Smooth muscle cell (in vitro differentiated cells): ENCODE data around the gene CIB4. TPM values are rescaled to one million over a fixed set of nuclear protein-coding genes. Genes with fewer than 3 reads are reported as not detected.

Experiments used
- DNase-seq: peaks from one replicate; lab custom pipeline; 2025; ENCODE audit not compliant: unreplicated experiment; lab: John Stamatoyannopoulos, UW
- H2AFZ ChIP-seq: fragments of 200-600 bp; sonication (generic); 2 replicates; pipeline ENCODE4 v1.6.0; 2016; ENCODE audit warnings: antibody characterized with exemption, low read depth, mild to moderate bottlenecking
- H3F3A ChIP-seq: fragments of 200-600 bp; sonication (generic); 2 replicates; pipeline ENCODE4 v1.6.0; 2017; ENCODE audit warnings: antibody characterized with exemption, low read depth
- H3K27ac ChIP-seq: fragments of 200-600 bp; sonication (generic); 2 replicates; pipeline ENCODE4 v1.5.1; 2016; ENCODE audit warnings: low read depth, mild to moderate bottlenecking
- H3K27me3 ChIP-seq: fragments of 200-600 bp; sonication (generic); 2 replicates; pipeline ENCODE4 v1.6.1; 2016; ENCODE audit warnings: low read depth, mild to moderate bottlenecking
- H3K36me3 ChIP-seq: fragments of 200-600 bp; sonication (generic); 2 replicates; pipeline ENCODE4 v1.5.1; 2016; ENCODE audit warnings: low read depth
- H3K4me1 ChIP-seq: fragments of 200-600 bp; sonication (generic); 2 replicates; pipeline ENCODE4 v1.5.1; 2016; ENCODE audit warnings: low read depth
- H3K4me2 ChIP-seq: fragments of 200-600 bp; sonication (generic); 2 replicates; pipeline ENCODE4 v1.6.0; 2016; ENCODE audit warnings: mild to moderate bottlenecking
- H3K4me3 ChIP-seq: fragments of 200-600 bp; sonication (generic); 2 replicates; pipeline ENCODE4 v1.5.1; 2016; ENCODE audit warnings: mild to moderate bottlenecking
- H3K79me2 ChIP-seq: fragments of 200-600 bp; sonication (generic); 2 replicates; pipeline ENCODE4 v1.6.0; 2016; ENCODE audit warnings: low read depth, mild to moderate bottlenecking
- H3K9ac ChIP-seq: fragments of 200-600 bp; sonication (generic); 2 replicates; pipeline ENCODE4 v1.6.0; 2016; ENCODE audit warnings: low read depth
- H3K9me3 ChIP-seq: fragments of 200-600 bp; sonication (generic); replicated peaks from 2 replicates; pipeline ENCODE4 v1.5.1; 2016; ENCODE audit warnings: low read depth
- H4K20me1 ChIP-seq: fragments of 200-600 bp; sonication (generic); 2 replicates; pipeline ENCODE4 v1.6.0; 2016; ENCODE audit warnings: low read depth
- CTCF ChIP-seq: fragments of 200-600 bp; sonication (generic); IDR thresholded peaks from 2 replicates; pipeline ENCODE4 v1.5.1; 2017; ENCODE audit warnings: borderline replicate concordance, mild to moderate bottlenecking, antibody characterized with exemption; ENCODE audit not compliant: insufficient read depth, poor library complexity, severe bottlenecking
- WGBS: methylation state at CpG from one replicate; pipeline ENCODE4 v1.1.7; 2016; ENCODE audit warnings: low lambda C conversion rate; 5-methylcytosine and 5-hydroxymethylcytosine counted together
- polyA plus RNA-seq: library from polyadenylated mRNA; unstranded; fragments of >200 nt; fragmentation: Nextera tagmentation; extraction: Ambion mirVana; gene quantifications from 2 replicates; pipeline ENCODE4 v1.2.1, GENCODE V29; 2016
- total RNA-seq: library from RNA; depleted of rRNA; stranded (reverse); fragments of >200 nt; gene quantifications from 2 replicates; pipeline ENCODE4 v1.2.3, GENCODE V29; 2014

The CIB4 gene
- total and polyA plus RNA-seq, 2 experiments from 2014 or later: not detected

GRCh38 chr2:26580751-26581150, 60.4 kb downstream of the CIB4 start:
- no peaks in the 10 kb centered on the region for H4K20me1 ChIP-seq
- TF ChIP-seq CTCF: no peak
- no peaks in the 10 kb centered on the region for H3K27me3 ChIP-seq
- H3K9me3 ChIP-seq: no peaks in the 10 kb centered on the region
- H2AFZ ChIP-seq: no peak overlapping the region
- 95% methylated on average over 5 of the region's 5 CpGs for WGBS
- H3K4me3 ChIP-seq: no peak overlapping the region
- H3K9ac ChIP-seq: no peak overlapping the region
- H3K4me1 ChIP-seq: no peaks in the 10 kb centered on the region
- DNase-seq: no peak
- no peak overlapping the region for H3K4me2 ChIP-seq
- no peaks in the 10 kb centered on the region for H3K36me3 ChIP-seq
- no peaks in the 10 kb centered on the region for H3F3A ChIP-seq
- no peak overlapping the region for H3K27ac ChIP-seq
- H3K79me2 ChIP-seq: no peaks in the 10 kb centered on the region

GRCh38 chr2:26580151-26580550, 61.0 kb downstream of the CIB4 start:
- no peak overlapping the region for H3K27ac ChIP-seq
- 91% methylated on average over 6 of the region's 6 CpGs for WGBS
- DNase-seq: no peak
- H4K20me1 ChIP-seq: no peaks in the 10 kb centered on the region
- H3K4me3 ChIP-seq: no peak overlapping the region
- H3K9me3 ChIP-seq: no peaks in the 10 kb centered on the region
- H3K9ac ChIP-seq: no peak overlapping the region
- no peaks in the 10 kb centered on the region for H3K27me3 ChIP-seq
- H2AFZ ChIP-seq: no peak overlapping the region
- TF ChIP-seq CTCF: no peak
- H3F3A ChIP-seq: no peaks in the 10 kb centered on the region
- no peak overlapping the region for H3K4me2 ChIP-seq
- no peaks in the 10 kb centered on the region for H3K36me3 ChIP-seq
- no peaks in the 10 kb centered on the region for H3K79me2 ChIP-seq
- H3K4me1 ChIP-seq: no peaks in the 10 kb centered on the region

GRCh38 chr2:26579723-26580040, 61.5 kb downstream of the CIB4 start:
- H3K9me3 ChIP-seq: no peaks in the 10 kb centered on the region
- no peak overlapping the region for H3K27ac ChIP-seq
- DNase-seq: no peak
- H3K4me2 ChIP-seq: no peak overlapping the region
- no peaks in the 10 kb centered on the region for H3K36me3 ChIP-seq
- H3K4me3 ChIP-seq: no peak overlapping the region
- H3K4me1 ChIP-seq: no peaks in the 10 kb centered on the region
- H4K20me1 ChIP-seq: no peaks in the 10 kb centered on the region
- no peaks in the 10 kb centered on the region for H3K27me3 ChIP-seq
- H3K79me2 ChIP-seq: no peaks in the 10 kb centered on the region
- no peak for TF ChIP-seq CTCF
- no peak overlapping the region for H2AFZ ChIP-seq
- no peak overlapping the region for H3K9ac ChIP-seq
- 87% methylated on average over 5 of the region's 5 CpGs for WGBS
- H3F3A ChIP-seq: no peaks in the 10 kb centered on the region

- Histone ChIP-seq H2AFZ (no peak overlapping the region), H4K20me1 (no peaks in the 10 kb centered on the region), H3K79me2 (no peaks in the 10 kb centered on the region), H3K9me3 (no peaks in the 10 kb centered on the region), H3K27ac (no peak overlapping the region), H3K9ac (no peak overlapping the region), H3K4me3 (no peak overlapping the region), H3F3A (no peaks in the 10 kb centered on the region), H3K36me3 (no peaks in the 10 kb centered on the region), H3K4me2 (no peak overlapping the region), H3K27me3 (no peaks in the 10 kb centered on the region), H3K4me1 (no peaks in the 10 kb centered on the region)
- no peak for DNase-seq
- WGBS: 90% methylated on average over 11 of the region's 11 CpGs
- TF ChIP-seq CTCF: no peak
Observed at GRCh38 chr2:26579025-26579722, 62.0 kb downstream of the CIB4 start.
